OCI-LY1 (cell line): Measurements from ENCODE around the gene HYI.

Experiments
- H2AFZ ChIP-seq: fragments of 200-600 bp; sonication (generic), shearing (Covaris generic); 2 replicates; pipeline ENCODE4 v1.6.0; 2014; ENCODE audit warnings: antibody characterized with exemption, mild to moderate bottlenecking, low read length
- H3F3A ChIP-seq: fragments of 200-600 bp; sonication (generic), shearing (Covaris generic); 2 replicates; pipeline ENCODE4 v1.6.0; 2014; ENCODE audit warnings: mild to moderate bottlenecking, antibody characterized with exemption, low read length, moderate library complexity; ENCODE audit not compliant: insufficient read depth
- H3K27ac ChIP-seq: fragments of 200-600 bp; sonication (generic); 2 replicates; pipeline ENCODE4 v1.5.1; 2014; ENCODE audit warnings: low read length, mixed run types, mild to moderate bottlenecking, low read depth; ENCODE audit not compliant: poor library complexity, severe bottlenecking
- H3K27me3 ChIP-seq: fragments of 200-600 bp; sonication (generic); 2 replicates; pipeline ENCODE4 v1.6.0; 2014; ENCODE audit warnings: antibody characterized with exemption, mild to moderate bottlenecking, low read length, moderate library complexity; ENCODE audit not compliant: insufficient read depth
- H3K36me3 ChIP-seq: fragments of 200-600 bp; sonication (generic); 2 replicates; pipeline ENCODE4 v1.6.1; 2014; ENCODE audit warnings: mild to moderate bottlenecking, antibody characterized with exemption, low read length, moderate library complexity, mixed read lengths; ENCODE audit not compliant: insufficient read depth
- H3K4me1 ChIP-seq: fragments of 200-600 bp; sonication (generic); 2 replicates; pipeline ENCODE4 v1.5.1; 2014; ENCODE audit warnings: mild to moderate bottlenecking, low read length, moderate library complexity; ENCODE audit not compliant: insufficient read depth, severe bottlenecking
- H3K4me2 ChIP-seq: fragments of 200-600 bp; sonication (generic), shearing (Covaris generic); 2 replicates; pipeline ENCODE4 v1.6.1; 2014; ENCODE audit warnings: low read length
- H3K4me3 ChIP-seq: fragments of 200-600 bp; sonication (generic); 2 replicates; pipeline ENCODE4 v1.5.1; 2014; ENCODE audit warnings: low read length, low read depth, mild to moderate bottlenecking, mixed read lengths; ENCODE audit not compliant: poor library complexity, severe bottlenecking
- H3K79me2 ChIP-seq: fragments of 200-600 bp; shearing (Covaris generic); 2 replicates; pipeline ENCODE4 v1.6.1; 2016; ENCODE audit warnings: mixed run types, low read length, mixed read lengths; ENCODE audit not compliant: insufficient read depth
- H3K9ac ChIP-seq: fragments of 200-600 bp; sonication (generic), shearing (Covaris generic); 2 replicates; pipeline ENCODE4 v1.6.1; 2014; ENCODE audit warnings: mild to moderate bottlenecking, low read length, mixed read lengths
- H3K9me2 ChIP-seq: fragments of 200-600 bp; sonication (generic), shearing (Covaris generic); 2 replicates; pipeline ENCODE4 v1.6.1; 2014; ENCODE audit warnings: low read depth, mild to moderate bottlenecking, low read length, mixed read lengths
- H3K9me3 ChIP-seq: fragments of 200-600 bp; shearing (Covaris generic); 2 replicates; pipeline ENCODE4 v1.6.1; 2014; ENCODE audit warnings: low read length, mixed read lengths
- H4K20me1 ChIP-seq: fragments of 200-600 bp; sonication (generic), shearing (Covaris generic); 2 replicates; pipeline ENCODE4 v1.6.0; 2016; ENCODE audit warnings: mild to moderate bottlenecking, low read length; ENCODE audit not compliant: insufficient read depth
- CTCF ChIP-seq: fragments of 200-600 bp; sonication (generic), shearing (Covaris generic); IDR thresholded peaks from 2 replicates; pipeline ENCODE4 v1.5.1; 2017; ENCODE audit warnings: mild to moderate bottlenecking, antibody characterized with exemption, low read length, moderate library complexity, mixed read lengths
- EZH2 ChIP-seq: fragments of 200-600 bp; sonication (generic), shearing (Covaris generic); IDR thresholded peaks from 2 replicates; pipeline ENCODE4 v1.8.0; 2017; ENCODE audit warnings: borderline replicate concordance, mixed run types, mild to moderate bottlenecking, antibody characterized with exemption, low read length, moderate library complexity, mixed read lengths

Gene HYI

GRCh38 chr1:43488165-43488564 lies 34.4 kb upstream of the HYI start:
- H4K20me1 ChIP-seq = no peaks in the 10 kb centered on the region
- no peaks in the 10 kb centered on the region for H3K79me2 ChIP-seq
- no peak overlapping the region for H3K4me3 ChIP-seq
- H3K27me3 ChIP-seq = no peaks in the 10 kb centered on the region; the same call in 1 of the 2 replicates
- no peak overlapping the region for H2AFZ ChIP-seq
- no peak for TF ChIP-seq CTCF
- TF ChIP-seq EZH2 = no peak
- no peak overlapping the region for H3K9ac ChIP-seq
- H3K36me3 ChIP-seq = no peaks in the 10 kb centered on the region; the same call in 1 of the 2 replicates
- peaks cover 5% of the 10 kb centered on the region; the same call in 1 of the 2 replicates for H3K9me3 ChIP-seq
- no peaks in the 10 kb centered on the region for H3K9me2 ChIP-seq
- no peaks in the 10 kb centered on the region for H3F3A ChIP-seq
- no peak overlapping the region for H3K4me2 ChIP-seq
- no peaks in the 10 kb centered on the region for H3K4me1 ChIP-seq
- H3K27ac ChIP-seq = no peak overlapping the region

GRCh38 chr1:43484367-43484766 lies 30.6 kb upstream of the HYI start:
- no peaks in the 10 kb centered on the region for H3K9me2 ChIP-seq
- no peaks in the 10 kb centered on the region for H3K27me3 ChIP-seq
- no peak for TF ChIP-seq CTCF
- no peak for TF ChIP-seq EZH2
- H3K79me2 ChIP-seq = no peaks in the 10 kb centered on the region
- no peaks in the 10 kb centered on the region; the same call in 1 of the 2 replicates for H3K36me3 ChIP-seq
- no peak overlapping the region for H2AFZ ChIP-seq
- no peak overlapping the region for H3K27ac ChIP-seq
- no peak overlapping the region for H3K4me3 ChIP-seq
- H3K4me1 ChIP-seq = no peaks in the 10 kb centered on the region
- H3K9ac ChIP-seq = no peak overlapping the region
- H3K9me3 ChIP-seq = peaks cover 3% of the 10 kb centered on the region; the same call in 1 of the 2 replicates
- no peak overlapping the region for H3K4me2 ChIP-seq
- no peaks in the 10 kb centered on the region for H4K20me1 ChIP-seq
- H3F3A ChIP-seq = no peaks in the 10 kb centered on the region

GRCh38 chr1:43482215-43482614 lies 28.5 kb upstream of the HYI start:
- Histone ChIP-seq H3K4me2 (no peak overlapping the region), H3K4me1 (no peaks in the 10 kb centered on the region)

More at GRCh38 chr1:43482215-43482614, 28.5 kb upstream of the HYI start:
- no peaks in the 10 kb centered on the region for H3K36me3 ChIP-seq
- no peak overlapping the region for H3K27ac ChIP-seq
- no peak overlapping the region for H3K9ac ChIP-seq
- H3K9me2 ChIP-seq = no peaks in the 10 kb centered on the region
- TF ChIP-seq CTCF (no peak), EZH2 (no peak)
- no peak overlapping the region for H2AFZ ChIP-seq
- 0 out of 2 replicates have a peak, but pooled peaks cover 1% of the 10 kb centered on the region for H3K9me3 ChIP-seq
- H3K27me3 ChIP-seq = no peaks in the 10 kb centered on the region
- H3K79me2 ChIP-seq = no peaks in the 10 kb centered on the region
- no peaks in the 10 kb centered on the region for H4K20me1 ChIP-seq
- no peaks in the 10 kb centered on the region for H3F3A ChIP-seq
- no peak overlapping the region for H3K4me3 ChIP-seq
